Smooth muscle cell (in vitro differentiated cells): ENCODE data around the gene PDCL3. TPM values are rescaled to one million over a fixed set of nuclear protein-coding genes. Genes with fewer than 3 reads are reported as not detected.

Experiments
- DNase-seq: peaks from one replicate; lab custom pipeline; 2025; ENCODE audit not compliant: unreplicated experiment; lab: John Stamatoyannopoulos, UW
- H2AFZ ChIP-seq: fragments of 200-600 bp; sonication (generic); 2 replicates; pipeline ENCODE4 v1.6.0; 2016; ENCODE audit warnings: antibody characterized with exemption, low read depth, mild to moderate bottlenecking
- H3F3A ChIP-seq: fragments of 200-600 bp; sonication (generic); 2 replicates; pipeline ENCODE4 v1.6.0; 2017; ENCODE audit warnings: antibody characterized with exemption, low read depth
- H3K27ac ChIP-seq: fragments of 200-600 bp; sonication (generic); 2 replicates; pipeline ENCODE4 v1.5.1; 2016; ENCODE audit warnings: low read depth, mild to moderate bottlenecking
- H3K27me3 ChIP-seq: fragments of 200-600 bp; sonication (generic); 2 replicates; pipeline ENCODE4 v1.6.1; 2016; ENCODE audit warnings: low read depth, mild to moderate bottlenecking
- H3K36me3 ChIP-seq: fragments of 200-600 bp; sonication (generic); 2 replicates; pipeline ENCODE4 v1.5.1; 2016; ENCODE audit warnings: low read depth
- H3K4me1 ChIP-seq: fragments of 200-600 bp; sonication (generic); 2 replicates; pipeline ENCODE4 v1.5.1; 2016; ENCODE audit warnings: low read depth
- H3K4me2 ChIP-seq: fragments of 200-600 bp; sonication (generic); 2 replicates; pipeline ENCODE4 v1.6.0; 2016; ENCODE audit warnings: mild to moderate bottlenecking
- H3K4me3 ChIP-seq: fragments of 200-600 bp; sonication (generic); 2 replicates; pipeline ENCODE4 v1.5.1; 2016; ENCODE audit warnings: mild to moderate bottlenecking
- H3K79me2 ChIP-seq: fragments of 200-600 bp; sonication (generic); 2 replicates; pipeline ENCODE4 v1.6.0; 2016; ENCODE audit warnings: low read depth, mild to moderate bottlenecking
- H3K9ac ChIP-seq: fragments of 200-600 bp; sonication (generic); 2 replicates; pipeline ENCODE4 v1.6.0; 2016; ENCODE audit warnings: low read depth
- H3K9me3 ChIP-seq: fragments of 200-600 bp; sonication (generic); replicated peaks from 2 replicates; pipeline ENCODE4 v1.5.1; 2016; ENCODE audit warnings: low read depth
- H4K20me1 ChIP-seq: fragments of 200-600 bp; sonication (generic); 2 replicates; pipeline ENCODE4 v1.6.0; 2016; ENCODE audit warnings: low read depth
- CTCF ChIP-seq: fragments of 200-600 bp; sonication (generic); IDR thresholded peaks from 2 replicates; pipeline ENCODE4 v1.5.1; 2017; ENCODE audit warnings: borderline replicate concordance, mild to moderate bottlenecking, antibody characterized with exemption; ENCODE audit not compliant: insufficient read depth, poor library complexity, severe bottlenecking
- WGBS: methylation state at CpG from one replicate; pipeline ENCODE4 v1.1.7; 2016; ENCODE audit warnings: low lambda C conversion rate; 5-methylcytosine and 5-hydroxymethylcytosine counted together
- polyA plus RNA-seq: library from polyadenylated mRNA; unstranded; fragments of >200 nt; fragmentation: Nextera tagmentation; extraction: Ambion mirVana; gene quantifications from 2 replicates; pipeline ENCODE4 v1.2.1, GENCODE V29; 2016
- total RNA-seq: library from RNA; depleted of rRNA; stranded (reverse); fragments of >200 nt; gene quantifications from 2 replicates; pipeline ENCODE4 v1.2.3, GENCODE V29; 2014

PDCL3 gene
- total and polyA plus RNA-seq, 2 experiments from 2014 or later, result 12.6 to 15.4 TPM

GRCh38 chr2:100561191-100561590 lies 1.6 kb upstream of the PDCL3 start:
- no peaks in the 10 kb centered on the region for H3K4me1 ChIP-seq
- no peak overlapping the region for H3K4me2 ChIP-seq
- H3K36me3 ChIP-seq, result no peaks in the 10 kb centered on the region
- H3K27ac ChIP-seq, result no peak overlapping the region
- 88% methylated on average over 4 of the region's 4 CpGs for WGBS
- DNase-seq, result no peak
- no peak overlapping the region for H3K9ac ChIP-seq
- no peak for TF ChIP-seq CTCF
- no peaks in the 10 kb centered on the region for H3K9me3 ChIP-seq
- H3F3A ChIP-seq, result no peaks in the 10 kb centered on the region
- H3K79me2 ChIP-seq, result peaks cover 14% of the 10 kb centered on the region
- H4K20me1 ChIP-seq, result no peaks in the 10 kb centered on the region
- no peaks in the 10 kb centered on the region for H3K27me3 ChIP-seq
- H3K4me3 ChIP-seq, result no peak overlapping the region
- peak overlapping the region; percentile 64 for H2AFZ ChIP-seq

- H3K9me3 ChIP-seq, result no peaks in the 10 kb centered on the region
Measured at GRCh38 chr2:100563407-100564247, 834 bp downstream of the PDCL3 start.

GRCh38 chr2:100568989-100569388 lies 6.2 kb downstream of the PDCL3 start:
- no peak overlapping the region for H3K27ac ChIP-seq
- H3K36me3 ChIP-seq, result peaks cover 6% of the 10 kb centered on the region
- H3K4me3 ChIP-seq, result no peak overlapping the region
- no peaks in the 10 kb centered on the region for H3K27me3 ChIP-seq
- TF ChIP-seq CTCF, result no peak
- no peaks in the 10 kb centered on the region for H3F3A ChIP-seq
- H3K9me3 ChIP-seq, result no peaks in the 10 kb centered on the region
- no peaks in the 10 kb centered on the region for H4K20me1 ChIP-seq
- 85% methylated on average over 6 of the region's 6 CpGs for WGBS
- H3K4me1 ChIP-seq, result no peaks in the 10 kb centered on the region
- no peak overlapping the region for H2AFZ ChIP-seq
- H3K4me2 ChIP-seq, result no peak overlapping the region
- no peak overlapping the region for H3K9ac ChIP-seq
- peaks cover 6% of the 10 kb centered on the region for H3K79me2 ChIP-seq
- no peak for DNase-seq

More at GRCh38 chr2:100563407-100564247, 834 bp downstream of the PDCL3 start:
- Histone ChIP-seq H3K4me1 (no peaks in the 10 kb centered on the region), H3K79me2 (peaks cover 14% of the 10 kb centered on the region), H2AFZ (peak overlapping the region; percentile 95), H3K27me3 (no peaks in the 10 kb centered on the region), H3K36me3 (no peaks in the 10 kb centered on the region), H4K20me1 (no peaks in the 10 kb centered on the region), H3F3A (no peaks in the 10 kb centered on the region), H3K9ac (peak overlapping the region; percentile 95), H3K4me2 (peak overlapping the region; percentile 96), H3K4me3 (peak overlapping the region; percentile 89), H3K27ac (peak overlapping the region; percentile 69)
- 24% methylated on average over 24 of the region's 24 CpGs for WGBS
- TF ChIP-seq CTCF, result no peak
- DNase-seq, result no peak
